Pancreas (tissue), 10 donors: ENCODE data around the gene SLC39A2. TPM values are rescaled to one million over a fixed set of nuclear protein-coding genes. Genes with fewer than 3 reads are reported as not detected.
"Not testable (repeated sequence)": the region's sequence is repeated elsewhere in the genome, so short reads cannot be mapped to it uniquely, and the experiment has no call there.

Experiments used
- ATAC-seq, 4 donors: fragments of 200-7000 bp; cut with Tn5 transposase; one replicate each; pipeline versions ENCODE4 v1.8.0 to v1.9.1; 2020; ENCODE audit warnings: mild to moderate bottlenecking in 4 of 4, moderate library complexity in 4 of 4
- DNase-seq, 6 donors: peaks; one replicate each; pipeline ENCODE4 v3.0.0-alpha.2; 2020
- FAIRE-seq: peaks from 2 replicates; lab custom pipeline; 2012; peaks lifted over from hg19 to GRCh38; lab: Jason Lieb, UNC
- H3K27ac ChIP-seq, 4 donors: fragments of 200-600 bp; sonication (generic); 1 replicate in 3 of 4; 2 replicates in 1 of 4; pipeline versions ENCODE4 v1.5.0 to v1.8.0; 2020
- H3K27me3 ChIP-seq, 4 donors: fragments of 200-600 bp; one replicate each; pipeline ENCODE4 v1.8.0; 2021
- H3K36me3 ChIP-seq, 3 donors: fragments of 200-600 bp; sonication (generic) in 1 of 3; one replicate each; pipeline versions ENCODE4 v1.5.0 to v1.8.0; 2020 to 2021
- H3K4me1 ChIP-seq, 3 donors: fragments of 200-600 bp; one replicate each; pipeline ENCODE4 v1.8.0; 2021
- H3K4me3 ChIP-seq, 4 donors: fragments of 200-600 bp; sonication (generic) in 2 of 4; one replicate each; pipeline versions ENCODE4 v1.5.0 to v1.8.0; 2020 to 2021
- H3K9me3 ChIP-seq, 4 donors: fragments of 200-600 bp; one replicate each; pipeline ENCODE4 v1.8.0; 2021
- CTCF ChIP-seq, 4 donors: fragments of 200-600 bp; sonication (generic) in 3 of 4; IDR thresholded peaks; one replicate each; pipeline versions ENCODE4 v1.5.0 to v1.8.0; 2021; ENCODE audit warnings: antibody characterized with exemption in 4 of 4
- WGBS, 2 donors: extraction: QIAGEN DNeasy Blood & Tissue Kit; methylation state at CpG; one replicate each; pipeline ENCODE4 v1.1.7; 2013; 5-methylcytosine and 5-hydroxymethylcytosine counted together
- intact Hi-C, 3 donors: fragments of 100-400 bp; cut with DNase I; formaldehyde crosslinking; loops; one replicate each; pipeline versions ENCODE4 v1.11.1 to v1.14.2; 2022
- polyA plus RNA-seq, 2 donors: library from polyadenylated mRNA; stranded (reverse); fragments of 200-250 nt; gene quantifications; one replicate each; pipeline ENCODE4 v1.2.3, GENCODE V29; 2013
- total RNA-seq, 6 donors: library from RNA; stranded (reverse); fragmentation: NEBNext Ultra II Directional in 4 of 6; extraction: Animal tissue kit (Norgen Biotek cat#: 25700) in 4 of 6; gene quantifications; one replicate each; pipeline versions ENCODE4 v1.2.1 to v1.2.4, GENCODE V29; 2021 to 2023
- donor health status: healthy with polysubstance abuse.
- donor health status: DM: no; HTN: no; CAD: no; lungs with moderate emphysema.
- donor health status: DM: no; HTN: no; CAD: no.
- donor health status: control.
- donor health status: control.
- donor health status: Bipolar disorder and iron deficiency.
- donor health status: DM: yes; HTN: yes; CAD: no.
- donor health status: DM: no; HTN: no; CAD: no.
- donor health status: DM: no; HTN: no; CAD: no.
- donor health status: DM: yes; HTN: yes; CAD: no.

The SLC39A2 gene
- total and polyA plus RNA-seq, 8 donors: 0.09 TPM; not detected in 7

GRCh38 chr14:21039585-21040369, 40.7 kb downstream of the SLC39A2 start:
- no peak overlapping the region for H3K4me3 ChIP-seq
- no peaks in the 10 kb centered on the region for H3K36me3 ChIP-seq
- H3K27me3 ChIP-seq: no peaks in the 10 kb centered on the region
- peak in 4 of 6 donors; percentile 50 to 64 (median 62) for DNase-seq
- WGBS, 2 donors: 25 to 29% methylated on average over 8 of the region's 8 CpGs
- intact Hi-C loops: no loop called here
- peak overlapping the region; percentile 41 to 76 (median 57) for H3K27ac ChIP-seq
- ATAC-seq: peak; percentile 66 to 79 (median 75)
- no peak for FAIRE-seq
- no peaks in the 10 kb centered on the region for H3K9me3 ChIP-seq
- TF ChIP-seq CTCF (IDR thresholded peaks at IDR 0.05): peak in 3 of 4 donors; percentile 48 to 65 (median 57)
- H3K4me1 ChIP-seq: peaks cover 18 to 31% (median 24%) of the 10 kb centered on the region in 3 donors

- H3K27ac ChIP-seq: no peak overlapping the region
- no peaks in the 10 kb centered on the region for H3K9me3 ChIP-seq
- H3K36me3 ChIP-seq: no peaks in the 10 kb centered on the region
- no peaks in the 10 kb centered on the region for H3K27me3 ChIP-seq
- no peak for DNase-seq
- H3K4me3 ChIP-seq: no peak overlapping the region
- no peak for TF ChIP-seq CTCF (IDR thresholded peaks at IDR 0.05)
- 60 to 62% methylated on average over 8 of the region's 8 CpGs for WGBS, 2 donors
- ATAC-seq: no peak
- no peak for FAIRE-seq
- peaks cover 18 to 31% (median 24%) of the 10 kb centered on the region in 3 donors for H3K4me1 ChIP-seq
- intact Hi-C loops: no loop called here
Observed at GRCh38 chr14:21040370-21040925, 41.4 kb downstream of the SLC39A2 start.

- 73 to 80% methylated on average over 3 of the region's 3 CpGs for WGBS, 2 donors
- peaks cover 18 to 31% (median 24%) of the 10 kb centered on the region in 3 donors for H3K4me1 ChIP-seq
- H3K27me3 ChIP-seq, FAIRE-seq, DNase-seq, intact Hi-C loops, H3K36me3 ChIP-seq, H3K4me3 ChIP-seq, H3K9me3 ChIP-seq, ATAC-seq: not testable (repeated sequence)
- H3K27ac ChIP-seq: peak overlapping the region in 1 of 4 donors; percentile 11
Observed at GRCh38 chr14:21040941-21041340, 41.8 kb downstream of the SLC39A2 start.

- Histone ChIP-seq H3K36me3 (no peaks in the 10 kb centered on the region), H3K9me3 (no peaks in the 10 kb centered on the region), H3K4me1 (peaks cover 18 to 33% (median 24%) of the 10 kb centered on the region in 3 donors), H3K4me3 (no peak within 1 kb of the TSS), H3K27me3 (no peaks in the 10 kb centered on the region), H3K27ac (peak within 1 kb of the TSS; percentile 9 to 61 (median 54))
- intact Hi-C loops: no loop called here
- DNase-seq (peak in 2 of 6 donors; percentile 41 to 59), ATAC-seq (no peak), FAIRE-seq (no peak)
- no peak for TF ChIP-seq CTCF (IDR thresholded peaks at IDR 0.05)
- 63 to 64% methylated on average over 11 of the region's 11 CpGs for WGBS, 2 donors
Observed at GRCh38 chr14:21041676-21042433, 42.8 kb downstream of the SLC39A2 start, which contains the start of gene RNASE7. TSS of gene RNASE7 (plus strand) at chr14:21042362. CDS start at chr14:21042993, 631 bp downstream.

- Histone ChIP-seq H3K36me3 (no peaks in the 10 kb centered on the region), H3K27ac (peak overlapping the region; percentile 9 to 61 (median 54)), H3K9me3 (no peaks in the 10 kb centered on the region), H3K4me3 (no peak overlapping the region), H3K4me1 (peaks cover 18 to 44% (median 29%) of the 10 kb centered on the region in 3 donors), H3K27me3 (no peaks in the 10 kb centered on the region)
- DNase-seq: peak in 4 of 6 donors; percentile 39 to 51 (median 47)
- WGBS, 2 donors: 24 to 25% methylated on average over 8 of the region's 8 CpGs
- no peak for TF ChIP-seq CTCF (IDR thresholded peaks at IDR 0.05)
- FAIRE-seq: no peak
- ATAC-seq: peak in 3 of 4 donors; percentile 24 to 31 (median 30)
- intact Hi-C loops: no loop called here
Observed at GRCh38 chr14:21042918-21043317, 43.8 kb downstream of the SLC39A2 start.
